ENCODE results near the gene NUP214.
"Not testable (repeated sequence)": the region's sequence is repeated elsewhere in the genome, so short reads cannot be mapped to it uniquely, and the experiment has no call there.

Gene NUP214

GRCh38 chr9:131148276-131148675 is 22.9 kb downstream of the NUP214 start:
- H3K4me3 ChIP-seq (ENCODE audit: low read length), result no peak overlapping the region
- DNase-seq (ENCODE audit: low read depth), result no peak
- no peak for TF ChIP-seq CTCF (conservative IDR thresholded peaks at IDR 0.05; ENCODE audit: low read length)

- DNase-seq (ENCODE audit: low read depth), result no peak
- H3K4me3 ChIP-seq (ENCODE audit: low read length), result no peak overlapping the region
- no peak for TF ChIP-seq CTCF (conservative IDR thresholded peaks at IDR 0.05; ENCODE audit: low read length)
Measured at GRCh38 chr9:131148966-131149687, 23.7 kb downstream of the NUP214 start.

GRCh38 chr9:131149688-131150053 is 24.3 kb downstream of the NUP214 start:
- DNase-seq (ENCODE audit: low read depth), result no peak
- H3K4me3 ChIP-seq (ENCODE audit: low read length), result no peak overlapping the region
- no peak for TF ChIP-seq CTCF (conservative IDR thresholded peaks at IDR 0.05; ENCODE audit: low read length)

GRCh38 chr9:131153595-131153994 is 28.2 kb downstream of the NUP214 start:
- no peak for DNase-seq (ENCODE audit: low read depth)
- no peak for TF ChIP-seq CTCF (conservative IDR thresholded peaks at IDR 0.05; ENCODE audit: low read length)

GRCh38 chr9:131158673-131159072 is 33.3 kb downstream of the NUP214 start:
- H3K4me3 ChIP-seq (ENCODE audit: low read length); DNase-seq (ENCODE audit: low read depth): not testable (repeated sequence)

More at GRCh38 chr9:131153595-131153994, 28.2 kb downstream of the NUP214 start:
- H3K4me3 ChIP-seq (ENCODE audit: low read length), result no peak overlapping the region

GRCh38 chr9:131160416-131161112 is 35.2 kb downstream of the NUP214 start:
- no peak overlapping the region for H3K4me3 ChIP-seq (ENCODE audit: low read length)
- TF ChIP-seq CTCF (conservative IDR thresholded peaks at IDR 0.05; ENCODE audit: low read length), result no peak
- no peak for DNase-seq (ENCODE audit: low read depth)

- DNase-seq (ENCODE audit: low read depth), result no peak
- no peak overlapping the region for H3K4me3 ChIP-seq (ENCODE audit: low read length)
- TF ChIP-seq CTCF (conservative IDR thresholded peaks at IDR 0.05; ENCODE audit: low read length), result no peak
Measured at GRCh38 chr9:131161585-131161984, 36.2 kb downstream of the NUP214 start.

Data from AG10803 (cell line).